Loucy (cell line): ENCODE results near the gene LPP.
A peak's percentile ranks its signal among the peaks of the same experiment; 100 is the strongest.

Source experiments
- H2AFZ ChIP-seq: fragments of 200-600 bp; sonication (generic); 2 replicates; pipeline ENCODE4 v1.6.0; 2016; ENCODE audit warnings: antibody characterized with exemption, mild to moderate bottlenecking, low read length, moderate library complexity
- H3F3A ChIP-seq: fragments of 200-600 bp; 2 replicates; pipeline ENCODE4 v1.6.0; 2016; ENCODE audit warnings: antibody characterized with exemption, low read depth, mild to moderate bottlenecking
- H3K27me3 ChIP-seq: fragments of 200-600 bp; sonication (generic); 2 replicates; pipeline ENCODE4 v1.6.1; 2014; ENCODE audit warnings: low read length, mild to moderate bottlenecking; ENCODE audit not compliant: insufficient read depth, poor library complexity, severe bottlenecking
- H3K36me3 ChIP-seq: fragments of 200-600 bp; sonication (generic); 2 replicates; pipeline ENCODE4 v1.6.1; 2016; ENCODE audit warnings: low read length; ENCODE audit not compliant: insufficient read depth
- H3K4me1 ChIP-seq: fragments of 200-600 bp; sonication (generic); 2 replicates; pipeline ENCODE4 v1.5.1; 2014; ENCODE audit warnings: low read length, mild to moderate bottlenecking; ENCODE audit not compliant: insufficient read depth, poor library complexity, severe bottlenecking
- H3K4me2 ChIP-seq: fragments of 200-600 bp; sonication (generic); 2 replicates; pipeline ENCODE4 v1.6.0; 2014; ENCODE audit warnings: antibody characterized with exemption, low read length, low read depth, mild to moderate bottlenecking; ENCODE audit not compliant: poor library complexity, severe bottlenecking
- H3K4me3 ChIP-seq: fragments of 200-600 bp; sonication (generic); 2 replicates; pipeline ENCODE4 v1.5.1; 2014; ENCODE audit warnings: low read length, mild to moderate bottlenecking, mixed read lengths; ENCODE audit not compliant: poor library complexity, severe bottlenecking
- H3K79me2 ChIP-seq: fragments of 200-600 bp; sonication (generic); 2 replicates; pipeline ENCODE4 v1.6.1; 2014; ENCODE audit warnings: low read length; ENCODE audit not compliant: insufficient read depth
- H3K9ac ChIP-seq: fragments of 200-600 bp; sonication (generic); 2 replicates; pipeline ENCODE4 v1.6.0; 2014; ENCODE audit warnings: mild to moderate bottlenecking, low read depth, low read length, moderate library complexity; ENCODE audit not compliant: poor library complexity, severe bottlenecking
- H3K9me2 ChIP-seq: fragments of 200-600 bp; sonication (generic); replicated peaks from 2 replicates; pipeline ENCODE4 v1.6.1; 2016; ENCODE audit warnings: low read depth, low read length, mixed read lengths
- H3K9me3 ChIP-seq: fragments of 200-600 bp; sonication (generic); 2 replicates; pipeline ENCODE4 v1.6.1; 2014; ENCODE audit warnings: mild to moderate bottlenecking, antibody characterized with exemption, low read length, low read depth; ENCODE audit not compliant: insufficient read depth
- H4K20me1 ChIP-seq: fragments of 200-600 bp; sonication (generic); 2 replicates; pipeline ENCODE4 v1.6.0; 2014; ENCODE audit warnings: antibody characterized with exemption, low read length, mild to moderate bottlenecking; ENCODE audit not compliant: insufficient read depth, poor library complexity, severe bottlenecking
- EZH2phosphoT487 ChIP-seq: fragments of 200-600 bp; IDR thresholded peaks from 2 replicates; pipeline ENCODE4 v1.6.1; 2018; ENCODE audit warnings: antibody characterized with exemption, mild to moderate bottlenecking, moderate library complexity, borderline replicate concordance
- TF ChIP-seq, protein P1 (sequence below): fragments of 200-600 bp; sonication (generic); conservative IDR thresholded peaks from 2 replicates; pipeline ENCODE4 v1.5.1; 2014; ENCODE audit warnings: mild to moderate bottlenecking, antibody characterized with exemption, low read length

The LPP gene

DNA sequence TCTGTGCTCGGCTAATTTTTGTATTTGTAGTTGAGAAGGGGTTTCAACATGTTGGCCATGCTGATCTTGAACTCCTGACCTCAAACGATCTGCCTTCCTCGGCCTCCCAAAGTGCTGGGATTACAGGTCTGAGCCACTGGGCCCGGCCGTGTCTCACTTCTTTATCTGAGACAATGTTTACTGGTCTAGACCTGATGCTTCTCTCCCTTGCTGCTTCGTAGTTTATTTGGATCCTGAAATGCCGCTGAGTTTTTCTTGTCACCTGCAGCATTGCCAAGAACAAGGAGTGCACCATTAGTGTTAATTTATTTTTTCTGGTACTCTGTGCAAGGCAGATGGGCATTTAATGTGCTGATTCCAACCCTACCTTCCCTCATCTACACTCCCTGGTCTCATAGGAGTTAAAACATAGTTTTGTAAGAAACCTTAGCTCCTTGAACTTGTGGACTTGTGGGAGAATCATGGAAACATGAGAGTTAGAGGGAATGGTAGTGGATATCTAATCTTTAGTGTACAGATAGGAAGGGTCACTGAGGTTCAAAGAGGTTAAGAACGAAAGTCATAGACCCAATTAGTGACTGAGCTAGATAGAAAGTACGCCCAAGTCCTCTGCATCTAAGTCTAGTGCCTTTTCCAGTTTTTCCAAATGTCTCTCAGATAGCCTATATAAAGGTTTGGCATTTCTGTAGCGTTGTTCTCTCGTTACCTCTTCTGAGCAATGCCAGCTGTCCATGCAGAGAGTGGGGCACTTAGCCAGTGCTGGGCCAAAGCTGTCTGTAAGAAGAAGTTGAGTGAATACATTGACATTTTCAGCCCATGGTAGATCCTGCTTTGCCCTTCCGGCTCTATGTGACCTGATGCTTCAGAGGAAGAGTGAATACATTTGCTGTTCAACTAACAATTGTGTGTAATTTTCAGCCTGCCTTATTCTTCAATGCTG, 244.1 kb downstream of the LPP start:
- TF ChIP-seq EZH2phosphoT487 = no peak
- TF ChIP-seq, protein P1, sequence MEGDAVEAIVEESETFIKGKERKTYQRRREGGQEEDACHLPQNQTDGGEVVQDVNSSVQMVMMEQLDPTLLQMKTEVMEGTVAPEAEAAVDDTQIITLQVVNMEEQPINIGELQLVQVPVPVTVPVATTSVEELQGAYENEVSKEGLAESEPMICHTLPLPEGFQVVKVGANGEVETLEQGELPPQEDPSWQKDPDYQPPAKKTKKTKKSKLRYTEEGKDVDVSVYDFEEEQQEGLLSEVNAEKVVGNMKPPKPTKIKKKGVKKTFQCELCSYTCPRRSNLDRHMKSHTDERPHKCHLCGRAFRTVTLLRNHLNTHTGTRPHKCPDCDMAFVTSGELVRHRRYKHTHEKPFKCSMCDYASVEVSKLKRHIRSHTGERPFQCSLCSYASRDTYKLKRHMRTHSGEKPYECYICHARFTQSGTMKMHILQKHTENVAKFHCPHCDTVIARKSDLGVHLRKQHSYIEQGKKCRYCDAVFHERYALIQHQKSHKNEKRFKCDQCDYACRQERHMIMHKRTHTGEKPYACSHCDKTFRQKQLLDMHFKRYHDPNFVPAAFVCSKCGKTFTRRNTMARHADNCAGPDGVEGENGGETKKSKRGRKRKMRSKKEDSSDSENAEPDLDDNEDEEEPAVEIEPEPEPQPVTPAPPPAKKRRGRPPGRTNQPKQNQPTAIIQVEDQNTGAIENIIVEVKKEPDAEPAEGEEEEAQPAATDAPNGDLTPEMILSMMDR = no peak
- H3K9ac ChIP-seq = no peak overlapping the region
- H3K9me3 ChIP-seq = no peaks in the 10 kb centered on the region
- no peaks in the 10 kb centered on the region for H3K27me3 ChIP-seq
- H2AFZ ChIP-seq = no peak overlapping the region
- no peaks in the 10 kb centered on the region for H3F3A ChIP-seq
- no peaks in the 10 kb centered on the region for H3K9me2 ChIP-seq
- H3K4me1 ChIP-seq = peaks cover 13% of the 10 kb centered on the region
- no peak overlapping the region for H3K4me3 ChIP-seq
- H3K79me2 ChIP-seq = no peaks in the 10 kb centered on the region
- H4K20me1 ChIP-seq = no peaks in the 10 kb centered on the region
- H3K4me2 ChIP-seq = no peak overlapping the region
- no peaks in the 10 kb centered on the region for H3K36me3 ChIP-seq

DNA sequence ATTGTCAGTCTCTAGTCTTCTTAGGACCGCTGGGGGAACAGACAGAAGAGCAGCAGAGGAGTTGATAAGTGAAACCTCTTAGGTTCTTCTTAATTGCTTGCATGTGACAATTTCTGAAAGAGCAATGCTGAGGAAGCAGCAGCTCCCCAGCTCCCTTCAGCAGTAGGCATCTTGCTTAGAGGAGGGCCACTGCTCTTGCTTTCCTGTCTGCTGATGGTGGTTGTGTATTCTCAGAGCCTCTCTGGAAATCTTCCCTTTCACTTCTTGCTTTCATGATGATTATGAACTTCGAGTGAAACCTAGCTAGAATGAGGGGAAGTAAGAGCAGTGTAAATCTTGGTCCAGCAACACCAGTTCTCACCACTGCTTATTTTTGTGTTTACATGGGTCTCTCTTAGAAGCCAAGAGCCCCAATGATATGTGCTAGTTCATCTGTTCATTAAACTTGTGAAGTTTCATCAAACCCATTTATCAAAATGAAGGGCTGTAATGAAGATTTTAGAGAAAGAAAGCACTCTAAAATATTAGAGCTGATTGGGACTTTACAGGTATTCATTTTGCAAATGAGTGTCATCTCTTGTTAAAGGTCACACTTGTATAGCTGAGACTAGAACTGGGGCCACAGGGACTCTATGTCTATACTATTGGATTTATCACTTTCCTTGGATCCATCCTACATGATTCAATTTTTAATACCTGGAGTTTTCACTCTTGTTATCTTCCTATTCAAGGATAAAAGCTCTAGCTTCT, 246.7 kb downstream of the LPP start:
- TF ChIP-seq, protein P1 = no peak
- TF ChIP-seq EZH2phosphoT487 = no peak

DNA sequence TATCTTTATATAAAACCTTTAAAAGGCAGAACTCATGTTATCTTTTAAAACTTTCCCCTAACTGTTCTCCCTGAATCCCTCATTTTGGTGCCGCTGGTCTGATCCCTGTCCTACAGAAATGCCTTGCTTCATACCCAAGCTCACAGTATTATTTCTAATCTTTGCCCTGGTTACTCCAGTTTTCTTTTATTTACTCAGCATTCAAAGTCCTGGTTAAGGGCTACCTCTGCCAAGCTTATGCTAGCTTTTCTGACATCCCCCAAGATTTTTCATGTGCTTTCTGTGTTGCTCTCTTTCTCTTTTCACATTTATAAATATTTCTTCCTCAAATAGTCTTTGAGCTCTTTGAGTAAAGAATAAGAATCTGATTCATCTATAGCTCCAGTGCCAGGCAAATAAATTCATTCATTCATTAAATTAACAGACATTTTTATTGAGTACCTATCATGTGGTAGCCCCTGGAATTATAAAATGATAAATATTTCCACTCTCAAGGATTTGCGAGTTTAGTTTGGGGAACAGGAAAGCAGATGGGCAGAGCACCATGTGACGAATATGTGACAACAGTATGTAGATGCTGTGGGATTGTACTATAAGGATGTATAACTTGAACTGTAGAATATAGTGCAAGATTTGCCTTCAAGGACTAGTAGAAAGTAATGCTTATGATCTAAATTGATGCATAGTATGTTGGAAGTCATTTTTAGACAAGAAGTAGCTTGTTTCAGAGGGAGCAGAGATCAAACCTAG, 247.5 kb downstream of the LPP start:
- Histone ChIP-seq H2AFZ (no peak overlapping the region), H3K9ac (no peak overlapping the region), H4K20me1 (no peaks in the 10 kb centered on the region), H3K79me2 (no peaks in the 10 kb centered on the region), H3K4me1 (peaks cover 13% of the 10 kb centered on the region), H3F3A (no peaks in the 10 kb centered on the region), H3K9me2 (no peaks in the 10 kb centered on the region), H3K36me3 (peaks cover 4% of the 10 kb centered on the region; the same call in 1 of the 2 replicates), H3K27me3 (no peaks in the 10 kb centered on the region), H3K4me3 (no peak overlapping the region), H3K4me2 (no peak overlapping the region), H3K9me3 (no peaks in the 10 kb centered on the region)
- TF ChIP-seq, protein P1 = no peak
- no peak for TF ChIP-seq EZH2phosphoT487

More for the DNA sequence above, 246.7 kb downstream of the LPP start:
- Histone ChIP-seq H3K9me2 (no peaks in the 10 kb centered on the region), H3K9me3 (no peaks in the 10 kb centered on the region), H3K4me3 (no peak overlapping the region), H3K36me3 (no peaks in the 10 kb centered on the region), H4K20me1 (no peaks in the 10 kb centered on the region), H2AFZ (no peak overlapping the region), H3K27me3 (no peaks in the 10 kb centered on the region), H3K9ac (no peak overlapping the region), H3F3A (no peaks in the 10 kb centered on the region), H3K79me2 (no peaks in the 10 kb centered on the region), H3K4me2 (peak overlapping the region; percentile 26), H3K4me1 (peaks cover 13% of the 10 kb centered on the region)
